ENCODE results near the gene NSDHL. TPM values are rescaled to one million over a fixed set of nuclear protein-coding genes. Genes with fewer than 3 reads are reported as not detected.
A peak's percentile ranks its signal among the peaks of the same experiment; 100 is the strongest.

NSDHL gene
- total RNA-seq, 4 donors from 2014 or later: 41.0 to 63.7 (median 57.4) TPM

DNA sequence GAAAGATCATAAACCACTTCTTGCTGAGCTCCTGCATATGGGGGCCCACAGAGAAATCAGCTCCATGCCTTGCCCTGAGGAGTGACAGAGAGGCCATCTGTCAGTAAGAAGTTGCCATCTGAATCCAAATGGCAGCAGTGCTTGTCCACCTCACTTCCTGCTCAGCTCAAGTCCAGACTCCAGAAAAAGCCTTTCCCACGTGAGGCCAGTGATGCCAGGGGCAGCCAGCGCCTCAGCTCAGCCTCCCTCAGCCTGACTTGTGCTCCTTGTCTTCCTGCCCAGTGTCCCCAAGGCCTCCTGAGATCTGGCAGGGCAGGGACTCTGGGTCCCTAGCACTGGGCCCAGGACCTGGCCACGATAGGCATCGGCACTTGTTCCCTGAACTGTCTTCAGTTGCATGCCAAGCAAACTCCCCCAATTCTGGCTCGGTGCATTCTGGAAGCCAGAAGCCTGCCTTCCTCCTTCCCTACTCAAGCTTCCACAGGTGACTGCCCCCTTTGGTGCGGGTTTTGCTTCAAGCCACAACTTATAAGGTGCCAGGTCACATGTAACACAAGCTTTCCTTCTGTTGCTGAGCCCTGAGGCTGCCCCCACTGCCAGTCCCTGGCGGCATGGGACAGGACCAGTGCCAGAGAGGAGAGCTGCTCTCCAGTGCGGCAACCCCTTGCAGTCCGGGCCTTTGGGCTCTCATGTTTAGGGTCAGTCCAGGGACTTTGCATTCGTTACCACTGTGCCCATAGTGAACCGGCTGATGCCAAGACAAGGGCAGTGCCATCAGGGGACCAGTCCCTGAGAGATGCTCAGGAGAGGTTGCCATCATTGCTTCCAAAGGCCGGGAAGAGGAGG, 69.2 kb downstream of the NSDHL start:
- H3K27ac ChIP-seq: peak overlapping the region; percentile 1 to 90 (median 78)

DNA sequence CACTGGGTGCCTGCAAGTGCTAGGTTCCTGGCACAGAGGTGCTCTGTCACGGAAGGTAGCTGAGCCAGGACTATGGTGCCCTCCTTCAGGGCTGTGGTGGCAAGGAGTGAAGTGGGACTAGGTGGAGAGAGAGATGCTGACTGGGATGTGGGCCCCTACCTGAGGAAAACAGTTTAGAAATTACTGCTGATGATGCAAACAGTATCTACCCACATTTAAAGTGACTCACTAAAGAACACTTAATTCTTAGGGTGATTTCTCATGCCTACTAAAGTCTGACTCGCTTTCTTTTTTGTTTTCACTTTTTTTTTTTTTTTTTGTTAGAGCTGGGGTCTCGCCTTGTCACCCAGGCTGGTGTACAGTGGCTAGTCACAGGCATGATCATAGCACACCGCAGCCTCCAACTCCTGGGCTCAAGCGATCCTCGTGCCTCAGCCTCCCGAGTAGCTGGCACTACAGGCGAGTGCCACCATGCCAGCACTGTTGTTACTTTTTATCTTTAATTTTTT, 70.1 kb downstream of the NSDHL start:
- Histone ChIP-seq H3K27me3 (peaks cover 0 to 5% (median 0%) of the 10 kb centered on the region in 4 donors), H3K27ac (peak overlapping the region; percentile 1 to 90 (median 78)), H3K4me1 (peaks cover 0 to 83% (median 5%) of the 10 kb centered on the region in 3 donors), H3K9me3 (no peaks in the 10 kb centered on the region), H3K4me3 (peak overlapping the region in 3 of 4 donors; percentile 49 to 61 (median 51)), H3K36me3 (no peaks in the 10 kb centered on the region)
- WGBS, 2 donors: 67 to 87% methylated on average over 2 to 8 of the region's 8 CpGs
- intact Hi-C loops (cut with DNase I): no loop called here
- TF ChIP-seq, protein P1, sequence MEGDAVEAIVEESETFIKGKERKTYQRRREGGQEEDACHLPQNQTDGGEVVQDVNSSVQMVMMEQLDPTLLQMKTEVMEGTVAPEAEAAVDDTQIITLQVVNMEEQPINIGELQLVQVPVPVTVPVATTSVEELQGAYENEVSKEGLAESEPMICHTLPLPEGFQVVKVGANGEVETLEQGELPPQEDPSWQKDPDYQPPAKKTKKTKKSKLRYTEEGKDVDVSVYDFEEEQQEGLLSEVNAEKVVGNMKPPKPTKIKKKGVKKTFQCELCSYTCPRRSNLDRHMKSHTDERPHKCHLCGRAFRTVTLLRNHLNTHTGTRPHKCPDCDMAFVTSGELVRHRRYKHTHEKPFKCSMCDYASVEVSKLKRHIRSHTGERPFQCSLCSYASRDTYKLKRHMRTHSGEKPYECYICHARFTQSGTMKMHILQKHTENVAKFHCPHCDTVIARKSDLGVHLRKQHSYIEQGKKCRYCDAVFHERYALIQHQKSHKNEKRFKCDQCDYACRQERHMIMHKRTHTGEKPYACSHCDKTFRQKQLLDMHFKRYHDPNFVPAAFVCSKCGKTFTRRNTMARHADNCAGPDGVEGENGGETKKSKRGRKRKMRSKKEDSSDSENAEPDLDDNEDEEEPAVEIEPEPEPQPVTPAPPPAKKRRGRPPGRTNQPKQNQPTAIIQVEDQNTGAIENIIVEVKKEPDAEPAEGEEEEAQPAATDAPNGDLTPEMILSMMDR (IDR thresholded peaks at IDR 0.05): no peak
- TF ChIP-seq POLR2A (IDR thresholded peaks at IDR 0.05): no peak
- no peak for DNase-seq

More for the DNA sequence above, 69.2 kb downstream of the NSDHL start:
- intact Hi-C loops (cut with DNase I): no loop called here
- DNase-seq: no peak
- 60% methylated on average over 10 of the region's 12 CpGs; no CpG with 5 or more reads in 1 of the 2 donors for WGBS, 2 donors
- Histone ChIP-seq H3K4me3 (peak overlapping the region; percentile 8 to 61 (median 50)), H3K9me3 (no peaks in the 10 kb centered on the region), H3K27me3 (peaks cover 0 to 5% (median 0%) of the 10 kb centered on the region in 4 donors), H3K36me3 (no peaks in the 10 kb centered on the region), H3K4me1 (peaks cover 5 to 80% (median 7%) of the 10 kb centered on the region in 3 donors)
- no peak for TF ChIP-seq POLR2A (IDR thresholded peaks at IDR 0.05)
- TF ChIP-seq, protein P1 (IDR thresholded peaks at IDR 0.05): no peak

DNA sequence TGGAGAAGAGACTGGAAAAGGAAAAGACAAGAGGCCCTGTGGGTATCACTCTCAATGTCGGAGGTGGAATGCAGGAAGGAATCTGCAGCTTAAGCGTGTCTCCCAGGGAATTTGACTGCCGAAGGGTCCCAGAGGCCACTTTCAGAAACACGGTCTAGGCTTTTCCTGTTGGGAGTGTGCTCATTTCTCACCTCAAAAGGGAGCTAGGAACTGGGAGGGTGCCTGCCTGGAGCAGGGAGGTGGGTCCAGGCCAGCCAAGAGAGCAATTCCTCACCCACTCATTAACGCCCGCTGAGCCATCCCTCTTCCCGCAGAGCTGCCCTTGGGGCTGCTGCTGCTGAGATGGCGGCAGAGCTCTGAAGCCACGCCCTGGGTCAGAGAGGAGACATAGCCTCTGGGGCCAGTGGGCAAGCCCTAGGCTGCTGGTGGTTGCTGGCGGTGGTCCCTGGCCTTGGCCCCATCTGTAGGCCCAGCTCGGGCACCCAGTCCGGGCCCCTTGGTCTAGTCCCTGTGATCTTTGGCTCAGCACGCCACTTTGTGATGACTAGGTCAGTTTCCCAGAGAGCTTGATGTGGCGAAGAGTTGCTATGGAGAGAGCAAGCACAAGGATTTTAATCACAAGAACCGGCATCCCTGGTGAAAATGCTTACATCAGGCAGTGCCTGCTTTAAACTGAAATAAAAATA, 71.1 kb downstream of the NSDHL start:
- TF ChIP-seq, protein P1 (IDR thresholded peaks at IDR 0.05): no peak
- no peak for TF ChIP-seq POLR2A (IDR thresholded peaks at IDR 0.05)
- H3K9me3 ChIP-seq: no peaks in the 10 kb centered on the region
- 45 to 67% methylated on average over 5 to 6 of the region's 15 CpGs for WGBS, 2 donors
- peak overlapping the region; percentile 14 to 63 (median 48) for H3K27ac ChIP-seq
- intact Hi-C loops (cut with DNase I): no loop called here
- H3K4me1 ChIP-seq: peaks cover 0 to 83% (median 2%) of the 10 kb centered on the region in 3 donors
- H3K36me3 ChIP-seq: no peaks in the 10 kb centered on the region
- H3K27me3 ChIP-seq: peaks cover 0 to 5% (median 0%) of the 10 kb centered on the region in 4 donors
- peak overlapping the region in 3 of 4 donors; percentile 18 to 51 (median 34) for H3K4me3 ChIP-seq
- DNase-seq: no peak

DNA sequence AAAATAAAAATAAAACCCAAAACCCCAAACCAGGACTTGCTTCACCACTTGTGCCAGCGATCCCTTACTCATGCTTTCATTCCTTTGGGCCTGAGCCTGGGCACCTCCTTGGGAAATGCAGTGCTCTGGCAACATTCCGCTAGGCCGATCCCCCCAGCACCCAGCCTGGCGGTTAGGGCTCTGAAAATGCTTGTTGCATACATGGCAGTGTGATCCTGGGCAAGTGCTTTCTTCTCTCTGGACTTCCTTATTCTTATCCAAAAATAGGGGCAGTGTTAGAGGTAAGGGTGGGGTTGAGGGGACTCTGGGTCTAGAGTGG, 71.6 kb downstream of the NSDHL start:
- H3K4me3 ChIP-seq: peak overlapping the region in 2 of 4 donors; percentile 18 to 51
- peaks cover 0 to 83% (median 0%) of the 10 kb centered on the region in 3 donors for H3K4me1 ChIP-seq
- no peaks in the 10 kb centered on the region for H3K36me3 ChIP-seq
- peaks cover 0 to 5% (median 0%) of the 10 kb centered on the region in 4 donors for H3K27me3 ChIP-seq
- TF ChIP-seq POLR2A (IDR thresholded peaks at IDR 0.05): no peak
- TF ChIP-seq, protein P1 (IDR thresholded peaks at IDR 0.05): no peak
- intact Hi-C loops (cut with DNase I): no loop called here
- DNase-seq: no peak
- 71 to 82% methylated on average over 1 to 4 of the region's 4 CpGs for WGBS, 2 donors
- H3K27ac ChIP-seq: peak overlapping the region in 2 of 4 donors; percentile 36 to 63
- no peaks in the 10 kb centered on the region for H3K9me3 ChIP-seq

Data from esophagus squamous epithelium (tissue), 5 donors.